ENCODE results near the gene HNMT.
"Not testable (repeated sequence)": the region's sequence is repeated elsewhere in the genome, so short reads cannot be mapped to it uniquely, and the experiment has no call there.

Gene HNMT

DNA sequence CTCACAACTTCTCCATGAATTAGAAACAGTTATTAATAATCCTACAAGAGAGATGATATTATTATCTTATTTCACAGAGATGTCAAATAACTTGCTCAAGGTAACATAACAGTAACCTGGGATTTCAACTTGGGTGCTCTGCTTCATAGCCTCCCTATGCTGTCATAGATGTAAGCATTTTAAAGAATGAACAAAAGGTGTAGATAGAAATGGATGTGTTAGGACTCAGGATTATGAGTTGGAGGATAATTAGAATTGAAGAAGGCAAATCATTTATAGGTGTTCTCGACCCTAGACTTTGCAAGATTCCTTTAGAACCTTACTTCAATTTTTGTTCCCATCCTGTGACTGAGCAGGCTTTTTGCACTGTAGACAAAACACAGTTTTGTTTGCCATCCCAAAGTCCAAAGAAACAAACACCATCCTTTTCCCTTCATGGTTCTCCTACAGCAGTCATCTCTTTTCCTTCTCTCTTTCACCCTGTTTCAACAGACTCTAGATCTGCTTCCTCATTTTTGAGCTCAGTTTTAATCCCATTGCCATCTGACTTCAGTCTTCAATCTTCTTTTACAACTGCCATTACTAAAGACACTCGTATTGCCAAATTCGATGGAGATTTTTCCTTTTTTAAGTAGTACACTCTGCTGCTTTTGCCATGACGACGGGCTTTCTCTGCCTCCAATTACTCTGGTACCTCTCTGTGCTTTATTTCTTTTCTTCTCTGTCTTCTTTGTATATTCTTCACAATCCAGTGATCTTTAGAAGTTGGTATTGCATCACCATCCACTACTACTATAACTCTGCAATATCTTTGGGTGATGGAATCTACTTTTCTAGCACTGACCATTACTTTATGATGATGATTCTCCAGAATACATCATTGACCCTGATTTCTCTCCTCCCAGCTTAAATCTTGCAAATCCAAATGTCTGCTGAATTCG lies 4.5 kb downstream of the HNMT start:
- Histone ChIP-seq H3K27me3 (no peaks in the 10 kb centered on the region), H3K9me3 (no peaks in the 10 kb centered on the region), H3K4me1 (ENCODE audit: control insufficient read depth in 1 of 2, insufficient read depth in 1 of 2, low read depth in 1 of 2, low read length in 1 of 2) (peaks cover 0 to 6% of the 10 kb centered on the region in 2 experiments), H3K27ac (no peak overlapping the region), H3K36me3 (no peaks in the 10 kb centered on the region), H3K4me3 (ENCODE audit: low read depth in 1 of 2, low read length in 1 of 2) (no peak overlapping the region)
- TF ChIP-seq CTCF (IDR thresholded peaks at IDR 0.05), result no peak

GRCh38 chr2:137969418-137969765 lies 5.1 kb downstream of the HNMT start:
- no peak for TF ChIP-seq CTCF (IDR thresholded peaks at IDR 0.05)
- peaks cover 0 to 5% of the 10 kb centered on the region in 2 experiments for H3K4me1 ChIP-seq (ENCODE audit: control insufficient read depth in 1 of 2, insufficient read depth in 1 of 2, low read depth in 1 of 2, low read length in 1 of 2)
- H3K27ac ChIP-seq, result no peak overlapping the region
- H3K27me3 ChIP-seq, result no peaks in the 10 kb centered on the region
- H3K4me3 ChIP-seq (ENCODE audit: low read depth in 1 of 2, low read length in 1 of 2), result no peak overlapping the region
- H3K9me3 ChIP-seq, result no peaks in the 10 kb centered on the region
- H3K36me3 ChIP-seq, result no peaks in the 10 kb centered on the region

- H3K27ac ChIP-seq, result no peak overlapping the region
- no peak for TF ChIP-seq CTCF (IDR thresholded peaks at IDR 0.05)
- H3K36me3 ChIP-seq, result no peaks in the 10 kb centered on the region
- no peak overlapping the region for H3K4me3 ChIP-seq (ENCODE audit: low read depth in 1 of 2, low read length in 1 of 2)
- no peaks in the 10 kb centered on the region for H3K9me3 ChIP-seq
- H3K27me3 ChIP-seq, result no peaks in the 10 kb centered on the region
- peaks cover 0 to under 1% of the 10 kb centered on the region in 2 experiments for H3K4me1 ChIP-seq (ENCODE audit: control insufficient read depth in 1 of 2, insufficient read depth in 1 of 2, low read depth in 1 of 2, low read length in 1 of 2)
Measured at GRCh38 chr2:137969876-137970275, 5.6 kb downstream of the HNMT start.

GRCh38 chr2:137971259-137971658 lies 7.0 kb downstream of the HNMT start:
- H3K27me3 ChIP-seq; H3K4me3 ChIP-seq (ENCODE audit: low read depth in 1 of 2, low read length in 1 of 2); H3K36me3 ChIP-seq; H3K27ac ChIP-seq; H3K4me1 ChIP-seq (ENCODE audit: control insufficient read depth in 1 of 2, insufficient read depth in 1 of 2, low read depth in 1 of 2, low read length in 1 of 2); H3K9me3 ChIP-seq: not testable (repeated sequence)

DNA sequence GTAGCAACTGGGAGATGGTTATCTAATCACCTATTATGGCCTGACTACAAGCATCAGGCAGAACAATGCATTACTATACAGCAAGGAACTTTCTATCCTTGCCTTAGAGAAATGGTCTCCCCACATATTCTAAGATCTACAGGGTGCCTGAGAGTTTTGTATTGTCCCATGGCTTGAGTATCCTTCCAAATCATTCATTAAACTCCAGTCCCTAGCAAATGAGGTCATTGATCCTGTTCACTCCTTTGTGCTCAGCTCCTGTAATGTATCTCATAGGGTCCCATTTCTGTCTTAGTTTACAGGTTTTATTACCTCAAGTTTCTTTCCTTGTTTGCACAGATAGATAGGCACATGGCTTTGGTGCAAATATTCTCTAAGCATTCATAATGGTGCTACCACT lies 9.0 kb downstream of the HNMT start:
- Histone ChIP-seq H3K9me3 (no peaks in the 10 kb centered on the region), H3K36me3 (no peaks in the 10 kb centered on the region), H3K4me1 (ENCODE audit: control insufficient read depth in 1 of 2, insufficient read depth in 1 of 2, low read depth in 1 of 2, low read length in 1 of 2) (no peaks in the 10 kb centered on the region), H3K27me3 (no peaks in the 10 kb centered on the region), H3K27ac (no peak overlapping the region), H3K4me3 (ENCODE audit: low read depth in 1 of 2, low read length in 1 of 2) (no peak overlapping the region)
- TF ChIP-seq CTCF (IDR thresholded peaks at IDR 0.05), result no peak
